ENCODE measurements around the gene GCNT3. TPM values are rescaled to one million over a fixed set of nuclear protein-coding genes. Genes with fewer than 3 reads are reported as not detected.
"Not testable (repeated sequence)": the region's sequence is repeated elsewhere in the genome, so short reads cannot be mapped to it uniquely, and the experiment has no call there.

The GCNT3 gene
- total RNA-seq, 1 donor from 2014 or later = not detected

GRCh38 chr15:59637507-59637906 lies 25.9 kb downstream of the GCNT3 start:
- peaks cover 39% of the 10 kb centered on the region for H3K36me3 Mint-ChIP-seq (ENCODE audit: low read depth)

GRCh38 chr15:59642351-59642750 lies 30.8 kb downstream of the GCNT3 start:
- H3K9me3 Mint-ChIP-seq = no peaks in the 10 kb centered on the region
- intact Hi-C loops (cut with micrococcal nuclease) = loop anchor here (5.0 kb wide), 1 partner anchor 110 kb away; no protein-coding TSS in a partner anchor
- no peak overlapping the region for H3K4me3 Mint-ChIP-seq (ENCODE audit: low read depth)
- DNase-seq (ENCODE audit: low spot score) = no peak
- peaks cover 2% of the 10 kb centered on the region for H3K4me1 Mint-ChIP-seq (ENCODE audit: low read depth)
- H3K36me3 Mint-ChIP-seq (ENCODE audit: low read depth) = peaks cover 46% of the 10 kb centered on the region
- no peak overlapping the region for H3K27ac Mint-ChIP-seq
- no peaks in the 10 kb centered on the region for H3K27me3 Mint-ChIP-seq (ENCODE audit: low read depth)

More at GRCh38 chr15:59637507-59637906, 25.9 kb downstream of the GCNT3 start:
- H3K9me3 Mint-ChIP-seq; H3K4me1 Mint-ChIP-seq (ENCODE audit: low read depth); H3K4me3 Mint-ChIP-seq (ENCODE audit: low read depth); H3K27ac Mint-ChIP-seq; DNase-seq (ENCODE audit: low spot score); intact Hi-C loops (cut with micrococcal nuclease); H3K27me3 Mint-ChIP-seq (ENCODE audit: low read depth): not testable (repeated sequence)

- H3K4me1 Mint-ChIP-seq (ENCODE audit: low read depth) = peaks cover 2% of the 10 kb centered on the region
- H3K27ac Mint-ChIP-seq = no peak overlapping the region
- H3K4me3 Mint-ChIP-seq (ENCODE audit: low read depth) = no peak overlapping the region
- no peak for DNase-seq (ENCODE audit: low spot score)
- intact Hi-C loops (cut with micrococcal nuclease) = loop anchor here (5.0 kb wide), 1 partner anchor 112 kb away; no protein-coding TSS in a partner anchor
- no peaks in the 10 kb centered on the region for H3K9me3 Mint-ChIP-seq
- H3K27me3 Mint-ChIP-seq (ENCODE audit: low read depth) = no peaks in the 10 kb centered on the region
- H3K36me3 Mint-ChIP-seq (ENCODE audit: low read depth) = peaks cover 34% of the 10 kb centered on the region
These were observed 33.2 kb downstream of the GCNT3 start for GRCh38 chr15:59644756-59645155.

- DNase-seq (ENCODE audit: low spot score); H3K4me3 Mint-ChIP-seq (ENCODE audit: low read depth); H3K27me3 Mint-ChIP-seq (ENCODE audit: low read depth); H3K9me3 Mint-ChIP-seq; H3K27ac Mint-ChIP-seq; intact Hi-C loops (cut with micrococcal nuclease): not testable (repeated sequence)
- Mint-ChIP-seq H3K4me1 (ENCODE audit: low read depth) (peaks cover 10% of the 10 kb centered on the region), H3K36me3 (ENCODE audit: low read depth) (peaks cover 37% of the 10 kb centered on the region)
These were observed 34.2 kb downstream of the GCNT3 start for GRCh38 chr15:59645812-59646211.

GRCh38 chr15:59646277-59646676 lies 34.7 kb downstream of the GCNT3 start:
- no peak for DNase-seq (ENCODE audit: low spot score)
- peaks cover 36% of the 10 kb centered on the region for H3K36me3 Mint-ChIP-seq (ENCODE audit: low read depth)
- H3K4me1 Mint-ChIP-seq (ENCODE audit: low read depth) = peaks cover 11% of the 10 kb centered on the region
- intact Hi-C loops (cut with micrococcal nuclease) = no loop called here
- H3K4me3 Mint-ChIP-seq (ENCODE audit: low read depth) = no peak overlapping the region
- H3K27me3 Mint-ChIP-seq (ENCODE audit: low read depth) = no peaks in the 10 kb centered on the region
- H3K27ac Mint-ChIP-seq = no peak overlapping the region
- no peaks in the 10 kb centered on the region for H3K9me3 Mint-ChIP-seq

- peaks cover 11% of the 10 kb centered on the region for H3K4me1 Mint-ChIP-seq (ENCODE audit: low read depth)
- peaks cover 31% of the 10 kb centered on the region for H3K36me3 Mint-ChIP-seq (ENCODE audit: low read depth)
- no peak overlapping the region for H3K4me3 Mint-ChIP-seq (ENCODE audit: low read depth)
- intact Hi-C loops (cut with micrococcal nuclease) = no loop called here
- DNase-seq (ENCODE audit: low spot score) = no peak
- H3K27ac Mint-ChIP-seq = no peak overlapping the region
- H3K27me3 Mint-ChIP-seq (ENCODE audit: low read depth) = no peaks in the 10 kb centered on the region
- H3K9me3 Mint-ChIP-seq = peaks cover 2% of the 10 kb centered on the region
These were observed 35.5 kb downstream of the GCNT3 start for GRCh38 chr15:59647085-59647484.

GRCh38 chr15:59649603-59650002 lies 38.0 kb downstream of the GCNT3 start:
- Mint-ChIP-seq H3K4me1 (ENCODE audit: low read depth) (peaks cover 16% of the 10 kb centered on the region), H3K27ac (no peak overlapping the region), H3K27me3 (ENCODE audit: low read depth) (no peaks in the 10 kb centered on the region), H3K36me3 (ENCODE audit: low read depth) (peaks cover 25% of the 10 kb centered on the region), H3K9me3 (peaks cover 12% of the 10 kb centered on the region), H3K4me3 (ENCODE audit: low read depth) (no peak overlapping the region)
- DNase-seq (ENCODE audit: low spot score) = no peak
- intact Hi-C loops (cut with micrococcal nuclease) = loop anchor here (10.0 kb wide), 1 partner anchor 545 kb away; the partner anchor contains the start of gene CCNB2

- DNase-seq (ENCODE audit: low spot score) = no peak
- Mint-ChIP-seq H3K9me3 (peaks cover 12% of the 10 kb centered on the region), H3K27me3 (ENCODE audit: low read depth) (no peaks in the 10 kb centered on the region), H3K4me3 (ENCODE audit: low read depth) (no peak overlapping the region), H3K36me3 (ENCODE audit: low read depth) (peaks cover 16% of the 10 kb centered on the region), H3K4me1 (ENCODE audit: low read depth) (peaks cover 18% of the 10 kb centered on the region), H3K27ac (no peak overlapping the region)
- intact Hi-C loops (cut with micrococcal nuclease) = loop anchor here (10.0 kb wide), 1 partner anchor 549 kb away; the partner anchor contains the start of gene CCNB2
These were observed 42.5 kb downstream of the GCNT3 start for GRCh38 chr15:59654046-59654445.

- no peaks in the 10 kb centered on the region for H3K27me3 Mint-ChIP-seq (ENCODE audit: low read depth)
- peaks cover 10% of the 10 kb centered on the region for H3K4me1 Mint-ChIP-seq (ENCODE audit: low read depth)
- H3K36me3 Mint-ChIP-seq (ENCODE audit: low read depth) = peaks cover 26% of the 10 kb centered on the region
- intact Hi-C loops (cut with micrococcal nuclease) = loop anchor here (1.0 to 10.0 kb wide), 2 partner anchors 31 to 552 kb away; partner anchors contain the start of gene CCNB2
- peak within 1 kb of the TSS; percentile 87 for H3K27ac Mint-ChIP-seq
- peak; percentile 94 for DNase-seq (ENCODE audit: low spot score)
- peaks cover 10% of the 10 kb centered on the region for H3K9me3 Mint-ChIP-seq
- H3K4me3 Mint-ChIP-seq (ENCODE audit: low read depth) = no peak within 1 kb of the TSS
These were observed 45.5 kb downstream of the GCNT3 start, which contains the start of gene GTF2A2 for GRCh38 chr15:59656897-59657634. TSS of gene GTF2A2 (minus strand) at chr15:59657515. CDS start at chr15:59652277, 5,238 bp downstream.

- no peak for DNase-seq (ENCODE audit: low spot score)
- Mint-ChIP-seq H3K4me1 (ENCODE audit: low read depth) (peaks cover 7% of the 10 kb centered on the region), H3K27me3 (ENCODE audit: low read depth) (no peaks in the 10 kb centered on the region), H3K4me3 (ENCODE audit: low read depth) (no peak overlapping the region), H3K9me3 (peaks cover 4% of the 10 kb centered on the region), H3K36me3 (ENCODE audit: low read depth) (peaks cover 30% of the 10 kb centered on the region), H3K27ac (peak overlapping the region; percentile 87)
- intact Hi-C loops (cut with micrococcal nuclease) = loop anchor here (1.0 to 10.0 kb wide), 2 partner anchors 31 to 553 kb away; partner anchors contain the start of gene CCNB2
These were observed 46.1 kb downstream of the GCNT3 start for GRCh38 chr15:59657635-59658125.

GRCh38 chr15:59659366-59659765 lies 47.8 kb downstream of the GCNT3 start:
- Mint-ChIP-seq H3K27me3 (ENCODE audit: low read depth) (no peaks in the 10 kb centered on the region), H3K4me3 (ENCODE audit: low read depth) (no peak overlapping the region), H3K36me3 (ENCODE audit: low read depth) (peaks cover 41% of the 10 kb centered on the region), H3K27ac (no peak overlapping the region), H3K9me3 (no peaks in the 10 kb centered on the region), H3K4me1 (ENCODE audit: low read depth) (peaks cover 4% of the 10 kb centered on the region)
- intact Hi-C loops (cut with micrococcal nuclease) = loop anchor here (10.0 kb wide), 1 partner anchor 555 kb away; the partner anchor contains the start of gene CCNB2
- no peak for DNase-seq (ENCODE audit: low spot score)

GRCh38 chr15:59662260-59662659 lies 50.7 kb downstream of the GCNT3 start:
- DNase-seq (ENCODE audit: low spot score) = no peak
- H3K9me3 Mint-ChIP-seq = no peaks in the 10 kb centered on the region
- H3K27ac Mint-ChIP-seq = no peak overlapping the region
- no peaks in the 10 kb centered on the region for H3K27me3 Mint-ChIP-seq (ENCODE audit: low read depth)
- intact Hi-C loops (cut with micrococcal nuclease) = loop anchor here (10.0 kb wide), 1 partner anchor 677 kb away; the partner anchor contains the start of gene RNF111
- no peak overlapping the region for H3K4me3 Mint-ChIP-seq (ENCODE audit: low read depth)
- peaks cover 6% of the 10 kb centered on the region for H3K4me1 Mint-ChIP-seq (ENCODE audit: low read depth)
- H3K36me3 Mint-ChIP-seq (ENCODE audit: low read depth) = peaks cover 48% of the 10 kb centered on the region

- H3K4me1 Mint-ChIP-seq (ENCODE audit: low read depth) = peaks cover 2% of the 10 kb centered on the region
- no peak overlapping the region for H3K4me3 Mint-ChIP-seq (ENCODE audit: low read depth)
- peaks cover 54% of the 10 kb centered on the region for H3K36me3 Mint-ChIP-seq (ENCODE audit: low read depth)
- H3K9me3 Mint-ChIP-seq = no peaks in the 10 kb centered on the region
- H3K27me3 Mint-ChIP-seq (ENCODE audit: low read depth) = no peaks in the 10 kb centered on the region
- intact Hi-C loops (cut with micrococcal nuclease) = loop anchor here (10.0 kb wide), 1 partner anchor 684 kb away; the partner anchor contains the start of gene RNF111
- DNase-seq (ENCODE audit: low spot score) = no peak
- no peak overlapping the region for H3K27ac Mint-ChIP-seq
These were observed 57.0 kb downstream of the GCNT3 start for GRCh38 chr15:59668556-59668955.
